NT2/D1 (cell line): ENCODE data around the gene CABP2.

Source experiments
- DNase-seq: peaks from one replicate; pipeline ENCODE4 v3.0.0-alpha.2; 2011; ENCODE audit warnings: low read depth, low spot score
- H3K27me3 ChIP-seq: 2 replicates; pipeline ENCODE4 v1.6.0; 2011; ENCODE audit warnings: mild to moderate bottlenecking; ENCODE audit not compliant: insufficient read length, insufficient read depth
- H3K36me3 ChIP-seq: 2 replicates; pipeline ENCODE4 v1.6.1; 2011; ENCODE audit warnings: mild to moderate bottlenecking, low read length, mixed read lengths; ENCODE audit not compliant: insufficient read depth, insufficient read length
- H3K4me1 ChIP-seq: 2 replicates; pipeline ENCODE4 v1.5.1; 2011; ENCODE audit not compliant: insufficient read depth, insufficient read length
- H3K4me3 ChIP-seq: 2 replicates; pipeline ENCODE4 v1.5.1; 2011; ENCODE audit warnings: low read depth; ENCODE audit not compliant: insufficient read length
- H3K9ac ChIP-seq: 2 replicates; pipeline ENCODE4 v1.6.0; 2011; ENCODE audit warnings: low read depth; ENCODE audit not compliant: insufficient read length
- H3K9me3 ChIP-seq: 2 replicates; pipeline ENCODE4 v1.5.1; 2011; ENCODE audit warnings: mild to moderate bottlenecking, low read length; ENCODE audit not compliant: insufficient read depth
- SUZ12 ChIP-seq: IDR thresholded peaks from 2 replicates; pipeline ENCODE4 v1.6.1; 2011; ENCODE audit not compliant: insufficient read length, insufficient read depth; ENCODE audit errors: extremely low read depth
- YY1 ChIP-seq: IDR thresholded peaks from 2 replicates; pipeline ENCODE4 v1.6.1; 2011; ENCODE audit not compliant: insufficient read length, insufficient read depth
- ZNF274 ChIP-seq: IDR thresholded peaks from 2 replicates; pipeline ENCODE4 v1.6.1; 2011; ENCODE audit warnings: mild to moderate bottlenecking, low read depth, low read length

The CABP2 gene

GRCh38 chr11:67544616-67545242 is 21.5 kb upstream of the CABP2 start:
- TF ChIP-seq SUZ12, result no peak
- no peak for TF ChIP-seq ZNF274
- TF ChIP-seq YY1, result no peak
- DNase-seq, result no peak
- Histone ChIP-seq H3K4me3 (no peak overlapping the region), H3K9me3 (no peaks in the 10 kb centered on the region; the same call in 1 of the 2 replicates), H3K27me3 (no peaks in the 10 kb centered on the region), H3K9ac (no peak overlapping the region), H3K4me1 (peaks cover 9% of the 10 kb centered on the region), H3K36me3 (no peaks in the 10 kb centered on the region)

GRCh38 chr11:67543585-67543984 is 20.3 kb upstream of the CABP2 start:
- no peak for TF ChIP-seq SUZ12
- no peak for TF ChIP-seq YY1
- no peak for TF ChIP-seq ZNF274
- peak overlapping the region; percentile 11 for H3K9ac ChIP-seq
- no peak overlapping the region for H3K4me3 ChIP-seq
- H3K9me3 ChIP-seq, result no peaks in the 10 kb centered on the region; the same call in 1 of the 2 replicates
- H3K36me3 ChIP-seq, result no peaks in the 10 kb centered on the region
- peaks cover 9% of the 10 kb centered on the region for H3K4me1 ChIP-seq
- DNase-seq, result no peak
- H3K27me3 ChIP-seq, result no peaks in the 10 kb centered on the region

- H3K4me1 ChIP-seq, result peaks cover 9% of the 10 kb centered on the region
- no peak for TF ChIP-seq ZNF274
- no peak for TF ChIP-seq YY1
- no peak for TF ChIP-seq SUZ12
- no peak overlapping the region for H3K9ac ChIP-seq
- H3K27me3 ChIP-seq, result no peaks in the 10 kb centered on the region
- DNase-seq, result no peak
- H3K9me3 ChIP-seq, result no peaks in the 10 kb centered on the region; the same call in 1 of the 2 replicates
- no peaks in the 10 kb centered on the region for H3K36me3 ChIP-seq
- no peak overlapping the region for H3K4me3 ChIP-seq
Measured at GRCh38 chr11:67542971-67543370, 19.7 kb upstream of the CABP2 start.

GRCh38 chr11:67542169-67542568 is 18.9 kb upstream of the CABP2 start:
- no peak for DNase-seq
- Histone ChIP-seq H3K9me3 (no peaks in the 10 kb centered on the region; the same call in 1 of the 2 replicates), H3K4me3 (no peak overlapping the region), H3K4me1 (peaks cover 9% of the 10 kb centered on the region), H3K36me3 (no peaks in the 10 kb centered on the region), H3K27me3 (no peaks in the 10 kb centered on the region), H3K9ac (no peak overlapping the region)
- TF ChIP-seq YY1 (no peak), ZNF274 (no peak), SUZ12 (no peak)

- H3K4me1 ChIP-seq, result peaks cover 9% of the 10 kb centered on the region
- DNase-seq, result no peak
- H3K9ac ChIP-seq, result no peak overlapping the region
- H3K9me3 ChIP-seq, result peaks cover 6% of the 10 kb centered on the region
- H3K36me3 ChIP-seq, result no peaks in the 10 kb centered on the region
- H3K4me3 ChIP-seq, result no peak overlapping the region
- H3K27me3 ChIP-seq, result no peaks in the 10 kb centered on the region
- no peak for TF ChIP-seq YY1
- no peak for TF ChIP-seq ZNF274
- TF ChIP-seq SUZ12, result no peak
Measured at GRCh38 chr11:67541198-67541597, 18.0 kb upstream of the CABP2 start.

- Histone ChIP-seq H3K36me3 (no peaks in the 10 kb centered on the region), H3K9me3 (peaks cover 21% of the 10 kb centered on the region), H3K4me3 (no peak overlapping the region), H3K4me1 (peaks cover 9% of the 10 kb centered on the region), H3K27me3 (no peaks in the 10 kb centered on the region), H3K9ac (no peak overlapping the region)
- TF ChIP-seq YY1 (no peak), ZNF274 (no peak), SUZ12 (no peak)
- no peak for DNase-seq
Measured at GRCh38 chr11:67539550-67539949, 16.3 kb upstream of the CABP2 start.

- Histone ChIP-seq H3K27me3 (no peaks in the 10 kb centered on the region), H3K4me3 (no peak overlapping the region), H3K36me3 (no peaks in the 10 kb centered on the region), H3K9me3 (peaks cover 27% of the 10 kb centered on the region), H3K9ac (no peak overlapping the region), H3K4me1 (peaks cover 9% of the 10 kb centered on the region)
- no peak for DNase-seq
- TF ChIP-seq SUZ12, result no peak
- no peak for TF ChIP-seq ZNF274
- no peak for TF ChIP-seq YY1
Measured at GRCh38 chr11:67538823-67539505, 15.7 kb upstream of the CABP2 start.
